AG09309 (cell line): ENCODE measurements around the gene MCRIP2.

Source experiments
- DNase-seq: peaks from one replicate; pipeline ENCODE4 v3.0.0-alpha.2; 2010; ENCODE audit warnings: low read depth
- H3K4me3 ChIP-seq: 2 replicates; pipeline ENCODE4 v1.5.1; 2011; ENCODE audit warnings: mild to moderate bottlenecking, low read depth, low read length, moderate library complexity; ENCODE audit not compliant: control insufficient read depth
- TF ChIP-seq, protein P1 (sequence below): IDR thresholded peaks from 2 replicates; pipeline ENCODE4 v1.5.1; 2011; ENCODE audit warnings: mild to moderate bottlenecking, low read depth, low read length, inconsistent platforms; ENCODE audit not compliant: insufficient read depth, control insufficient read depth; ENCODE audit errors: missing control alignments

The MCRIP2 gene

DNA sequence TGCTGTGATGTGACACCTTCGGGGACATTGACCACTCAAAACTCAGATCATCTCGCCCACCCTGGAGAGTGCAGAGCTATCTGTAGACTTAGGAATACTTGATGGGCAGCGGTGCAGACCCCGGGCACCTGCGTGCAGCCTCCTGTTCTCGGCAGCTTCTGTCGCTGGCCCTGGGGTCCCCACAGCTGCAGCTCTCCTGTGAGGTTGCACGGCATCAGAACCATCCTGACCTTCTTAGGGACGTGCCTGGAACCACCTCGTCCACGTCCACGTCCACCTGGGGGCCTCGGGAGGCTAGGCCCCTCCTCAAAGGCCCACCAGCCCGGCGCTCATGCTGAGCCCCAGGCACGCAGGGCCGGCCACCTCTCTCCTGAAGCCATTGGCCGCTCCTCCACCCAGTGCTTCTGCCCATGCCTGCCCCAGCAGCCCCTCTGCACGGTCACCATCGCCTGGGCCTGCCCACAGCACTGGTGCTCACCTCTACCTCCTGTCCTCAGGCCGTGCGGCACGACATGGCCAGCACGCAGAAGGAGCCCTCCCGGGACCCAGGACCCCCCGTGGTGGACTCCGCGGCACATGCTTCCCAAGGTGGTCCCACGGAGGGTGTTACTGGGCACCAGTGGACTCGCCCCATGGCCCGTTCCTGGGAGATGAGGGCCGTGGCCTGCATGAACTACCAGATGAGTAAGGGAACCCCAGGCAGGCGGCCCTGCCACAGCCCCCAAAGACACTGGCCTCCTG is 13.1 kb upstream of the MCRIP2 start:
- TF ChIP-seq, protein P1, sequence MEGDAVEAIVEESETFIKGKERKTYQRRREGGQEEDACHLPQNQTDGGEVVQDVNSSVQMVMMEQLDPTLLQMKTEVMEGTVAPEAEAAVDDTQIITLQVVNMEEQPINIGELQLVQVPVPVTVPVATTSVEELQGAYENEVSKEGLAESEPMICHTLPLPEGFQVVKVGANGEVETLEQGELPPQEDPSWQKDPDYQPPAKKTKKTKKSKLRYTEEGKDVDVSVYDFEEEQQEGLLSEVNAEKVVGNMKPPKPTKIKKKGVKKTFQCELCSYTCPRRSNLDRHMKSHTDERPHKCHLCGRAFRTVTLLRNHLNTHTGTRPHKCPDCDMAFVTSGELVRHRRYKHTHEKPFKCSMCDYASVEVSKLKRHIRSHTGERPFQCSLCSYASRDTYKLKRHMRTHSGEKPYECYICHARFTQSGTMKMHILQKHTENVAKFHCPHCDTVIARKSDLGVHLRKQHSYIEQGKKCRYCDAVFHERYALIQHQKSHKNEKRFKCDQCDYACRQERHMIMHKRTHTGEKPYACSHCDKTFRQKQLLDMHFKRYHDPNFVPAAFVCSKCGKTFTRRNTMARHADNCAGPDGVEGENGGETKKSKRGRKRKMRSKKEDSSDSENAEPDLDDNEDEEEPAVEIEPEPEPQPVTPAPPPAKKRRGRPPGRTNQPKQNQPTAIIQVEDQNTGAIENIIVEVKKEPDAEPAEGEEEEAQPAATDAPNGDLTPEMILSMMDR: no peak

GRCh38 chr16:629185-629832 is 12.3 kb upstream of the MCRIP2 start:
- no peak for DNase-seq
- TF ChIP-seq, protein P1: no peak
- no peak overlapping the region for H3K4me3 ChIP-seq

More for the DNA sequence above, 13.1 kb upstream of the MCRIP2 start:
- no peak overlapping the region for H3K4me3 ChIP-seq
- no peak for DNase-seq

- DNase-seq: no peak
- H3K4me3 ChIP-seq: no peak overlapping the region
- TF ChIP-seq, protein P1: no peak
These were observed 11.8 kb upstream of the MCRIP2 start for GRCh38 chr16:629833-630248.

DNA sequence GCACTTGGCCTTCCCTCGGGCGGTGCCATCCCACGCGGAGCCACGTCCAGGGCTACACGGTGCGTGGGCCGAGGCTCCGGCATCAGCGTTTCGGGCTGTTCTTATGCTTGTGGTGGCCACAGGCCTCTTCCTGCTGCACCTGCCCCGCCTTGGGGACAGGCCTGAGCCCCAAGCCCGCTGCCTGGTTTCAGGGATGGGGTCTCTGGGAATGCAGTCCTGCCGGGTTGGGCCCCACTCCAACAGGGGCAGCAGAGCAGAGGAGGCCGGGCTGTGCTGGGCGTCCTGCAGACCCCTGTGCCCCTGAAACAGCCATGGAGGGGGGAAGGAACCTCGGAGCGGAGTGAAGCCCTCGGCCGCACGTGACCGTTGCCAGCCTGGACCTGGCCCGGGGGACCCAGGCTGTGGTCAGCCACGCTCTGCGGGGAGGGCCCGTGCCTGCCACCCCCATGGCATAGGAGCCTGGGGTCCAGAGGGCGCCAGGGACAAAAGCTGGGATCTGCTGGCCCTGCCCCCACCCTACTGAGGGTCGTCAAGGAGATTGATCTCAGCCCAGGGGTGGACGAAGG is 11.3 kb upstream of the MCRIP2 start:
- DNase-seq: no peak
- no peak overlapping the region for H3K4me3 ChIP-seq
- TF ChIP-seq, protein P1: no peak

GRCh38 chr16:630815-631405 is 10.7 kb upstream of the MCRIP2 start, which contains the start of gene WFIKKN1:
TSS of gene WFIKKN1 (plus strand) at chr16:630985. CDS start at chr16:631254, 269 bp downstream.
- TF ChIP-seq, protein P1: no peak
- DNase-seq: no peak
- H3K4me3 ChIP-seq: no peak within 1 kb of the TSS

DNA sequence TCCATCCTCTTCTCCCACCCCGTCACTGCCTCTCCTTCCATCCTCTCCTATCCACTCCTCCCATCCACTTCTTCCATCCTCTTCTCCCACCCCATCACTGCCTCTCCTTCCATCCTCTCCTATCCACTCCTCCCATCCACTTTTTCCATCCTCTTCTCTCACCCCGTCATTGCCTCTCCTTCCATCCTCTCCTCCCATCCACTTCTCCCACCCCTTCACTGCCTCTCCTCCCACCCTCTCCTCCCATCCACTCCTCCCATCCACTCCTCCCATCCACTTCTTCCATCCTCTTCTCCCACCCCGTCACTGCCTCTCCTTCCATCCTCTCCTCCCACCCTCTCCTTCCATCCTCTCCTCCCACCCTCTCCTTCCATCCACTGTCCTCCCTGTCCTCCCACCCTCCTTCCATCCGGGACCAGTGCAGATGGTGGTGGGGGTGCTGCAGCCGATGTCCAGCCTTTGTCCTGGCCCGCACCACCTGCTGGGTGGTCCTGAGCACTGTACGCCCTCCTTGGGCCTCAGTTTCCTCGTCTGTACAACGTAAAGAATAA is 9.7 kb upstream of the MCRIP2 start:
- no peak for DNase-seq
- H3K4me3 ChIP-seq: no peak overlapping the region
- TF ChIP-seq, protein P1: no peak
